Transverse colon (tissue), 3 donors: ENCODE data around the gene KRT13.

ENCODE experiments used
- CTCF ChIP-seq, 5 experiments: fragments of 200-600 bp in 3 of 5; fragments of 450-650 bp in 2 of 5; sonication (generic) in 3 of 5; IDR thresholded peaks; 1 replicate in 2 of 5; 2 replicates in 3 of 5; pipeline ENCODE4 v1.5.1; 2016 to 2017; ENCODE audit warnings: antibody characterized with exemption in 5 of 5, inconsistent platforms in 3 of 5, mild to moderate bottlenecking in 2 of 5, moderate library complexity in 1 of 5
- EP300 ChIP-seq: sonication (generic); formaldehyde crosslinking; IDR thresholded peaks from one replicate; pipeline ENCODE4 v1.6.1; 2017; ENCODE audit warnings: antibody characterized with exemption, low read depth

- no peak for TF ChIP-seq CTCF (IDR thresholded peaks at IDR 0.05)
- TF ChIP-seq EP300: no peak
These were observed 6.3 kb upstream of the KRT13 start for GRCh38 chr17:41511716-41512115.
